ENCODE measurements around the gene MROH7. TPM values are rescaled to one million over a fixed set of nuclear protein-coding genes. Genes with fewer than 3 reads are reported as not detected.

The MROH7 gene
- total RNA-seq, 2 donors from 2014 or later, result 5.2 to 18.0 TPM

- no peaks in the 10 kb centered on the region for H3K9me3 ChIP-seq
- H3K4me1 ChIP-seq (replicated peaks), result no peaks in the 10 kb centered on the region
- no peak for TF ChIP-seq CTCF (IDR thresholded peaks at IDR 0.05)
- no peak for TF ChIP-seq POLR2A (IDR thresholded peaks at IDR 0.05)
- TF ChIP-seq POLR2AphosphoS5 (IDR thresholded peaks at IDR 0.05), result no peak
- intact Hi-C loops (cut with DNase I), result no loop called here
- 90% methylated on average over 1 of the region's 1 CpG for whole genome bisulfite sequencing
- H3K27me3 ChIP-seq (replicated peaks; ENCODE audit: insufficient read depth), result no peaks in the 10 kb centered on the region
- no peak overlapping the region for H3K27ac ChIP-seq
- H3K36me3 ChIP-seq, result no peaks in the 10 kb centered on the region
- no peak for DNase-seq (ENCODE audit: low spot score)
- H3K4me3 ChIP-seq, result no peak overlapping the region
Measured at GRCh38 chr1:54695764-54696163, 54.2 kb downstream of the MROH7 start.

- no peak overlapping the region for H3K27ac ChIP-seq
Measured at GRCh38 chr1:54696262-54696661, 54.7 kb downstream of the MROH7 start.

GRCh38 chr1:54697896-54698295 lies 56.3 kb downstream of the MROH7 start:
- 94% methylated on average over 6 of the region's 6 CpGs for WGBS
- no peaks in the 10 kb centered on the region for H3K4me1 ChIP-seq (replicated peaks)
- no peaks in the 10 kb centered on the region for H3K27me3 ChIP-seq (replicated peaks; ENCODE audit: insufficient read depth)
- intact Hi-C loops (cut with DNase I), result no loop called here
- TF ChIP-seq POLR2A (IDR thresholded peaks at IDR 0.05), result no peak
- no peak for TF ChIP-seq CTCF (IDR thresholded peaks at IDR 0.05)
- TF ChIP-seq POLR2AphosphoS5 (IDR thresholded peaks at IDR 0.05), result no peak
- no peak overlapping the region for H3K27ac ChIP-seq
- H3K4me3 ChIP-seq, result no peak overlapping the region
- H3K36me3 ChIP-seq, result no peaks in the 10 kb centered on the region
- no peak for DNase-seq (ENCODE audit: low spot score)
- H3K9me3 ChIP-seq, result no peaks in the 10 kb centered on the region

More at GRCh38 chr1:54696262-54696661, 54.7 kb downstream of the MROH7 start:
- H3K27me3 ChIP-seq (replicated peaks; ENCODE audit: insufficient read depth), result no peaks in the 10 kb centered on the region
- H3K36me3 ChIP-seq, result no peaks in the 10 kb centered on the region
- DNase-seq (ENCODE audit: low spot score), result no peak
- H3K9me3 ChIP-seq, result no peaks in the 10 kb centered on the region
- WGBS, result 90% methylated on average over 3 of the region's 3 CpGs
- no peak overlapping the region for H3K4me3 ChIP-seq
- intact Hi-C loops (cut with DNase I), result no loop called here
- H3K4me1 ChIP-seq (replicated peaks), result no peaks in the 10 kb centered on the region
- TF ChIP-seq POLR2AphosphoS5 (IDR thresholded peaks at IDR 0.05) (no peak), POLR2A (IDR thresholded peaks at IDR 0.05) (no peak), CTCF (IDR thresholded peaks at IDR 0.05) (no peak)

GRCh38 chr1:54698346-54698745 lies 56.8 kb downstream of the MROH7 start:
- intact Hi-C loops (cut with DNase I), result no loop called here
- no peak for TF ChIP-seq POLR2A (IDR thresholded peaks at IDR 0.05)
- TF ChIP-seq POLR2AphosphoS5 (IDR thresholded peaks at IDR 0.05), result no peak
- Histone ChIP-seq H3K27me3 (replicated peaks; ENCODE audit: insufficient read depth) (no peaks in the 10 kb centered on the region), H3K36me3 (no peaks in the 10 kb centered on the region), H3K9me3 (no peaks in the 10 kb centered on the region), H3K27ac (no peak overlapping the region), H3K4me3 (no peak overlapping the region), H3K4me1 (replicated peaks) (no peaks in the 10 kb centered on the region)
- DNase-seq (ENCODE audit: low spot score), result no peak
- 76% methylated on average over 8 of the region's 8 CpGs for WGBS

GRCh38 chr1:54699936-54700525 lies 58.4 kb downstream of the MROH7 start:
- 94% methylated on average over 11 of the region's 11 CpGs for WGBS
- Histone ChIP-seq H3K27ac (no peak overlapping the region), H3K4me1 (replicated peaks) (no peaks in the 10 kb centered on the region), H3K4me3 (no peak overlapping the region), H3K36me3 (no peaks in the 10 kb centered on the region), H3K9me3 (no peaks in the 10 kb centered on the region), H3K27me3 (replicated peaks; ENCODE audit: insufficient read depth) (no peaks in the 10 kb centered on the region)
- no peak for TF ChIP-seq POLR2A (IDR thresholded peaks at IDR 0.05)
- no peak for TF ChIP-seq CTCF (IDR thresholded peaks at IDR 0.05)
- no peak for TF ChIP-seq POLR2AphosphoS5 (IDR thresholded peaks at IDR 0.05)
- intact Hi-C loops (cut with DNase I), result no loop called here
- no peak for DNase-seq (ENCODE audit: low spot score)
